K562 (cell line): Measurements from ENCODE around the gene LAMTOR4. TPM values are rescaled to one million over a fixed set of nuclear protein-coding genes. Genes with fewer than 3 reads are reported as not detected.
"Not testable (repeated sequence)": the region's sequence is repeated elsewhere in the genome, so short reads cannot be mapped to it uniquely, and the experiment has no call there.

ENCODE experiments used
- ATAC-seq: fragments of 200-7000 bp; cut with Tn5 transposase; 3 replicates; pipeline ENCODE4 v1.9.1; 2020; ENCODE audit warnings: moderate library complexity
- BruUV-seq: library from RNA; stranded (reverse); fragments of 400-500 nt; replicated peaks from 2 replicates; lab custom pipeline; 2021; lab: Mats Ljungman, UMichigan
- CTCF ChIA-PET: fragments of 300-600 bp; formaldehyde crosslinking; extraction: SDS; loops from one replicate; lab custom pipeline; 2021; ENCODE audit warnings: low intra/inter-chr PET ratio; lab: Yijun Ruan, JAX
- POLR2A ChIA-PET: fragments of 300-600, 350-650 bp; sonication (Branson Sonifier 250); formaldehyde crosslinking; extraction: SDS; loops from one replicate; lab custom pipeline; 2021; ENCODE audit warnings: antibody characterized with exemption, inconsistent platforms; lab: Yijun Ruan, JAX
- DNase-seq, 4 experiments: peaks; one replicate each; pipeline versions ENCODE4 v3.0.0 to v3.0.0-alpha.2; 2011 to 2018; ENCODE audit warnings: low spot score in 3 of 4, mixed read lengths in 3 of 4; ENCODE audit errors: extremely low read depth in 1 of 4
- FAIRE-seq: peaks from 2 replicates; lab custom pipeline; 2011; peaks lifted over from hg19 to GRCh38; lab: Jason Lieb, UNC
- H2AFZ ChIP-seq: 2 replicates; pipeline ENCODE4 v1.6.0; 2011; ENCODE audit warnings: low read depth, low read length, control low read depth, inconsistent platforms
- H3K27ac ChIP-seq: fragments of 200-600 bp; 3 replicates; pipeline ENCODE4 v1.8.0; 2011; ENCODE audit warnings: low read depth, mild to moderate bottlenecking, control low read depth, inconsistent platforms, low read length, moderate library complexity, mixed read lengths; ENCODE audit errors: extremely low read depth
- H3K27me3 ChIP-seq, 2 experiments: fragments of 300-600 bp in 1 of 2; 2 replicates in 1 of 2; 3 replicates in 1 of 2; pipeline versions ENCODE4 v1.6.0 to v1.8.0; 2011; ENCODE audit warnings: inconsistent platforms in 2 of 2, low read length in 2 of 2, mild to moderate bottlenecking in 1 of 2, mixed read lengths in 1 of 2, moderate library complexity in 1 of 2; ENCODE audit not compliant: control insufficient read depth in 2 of 2, insufficient read depth in 2 of 2
- H3K36me3 ChIP-seq: fragments of 300-600 bp; 3 replicates; pipeline ENCODE4 v1.8.0; 2011; ENCODE audit warnings: mild to moderate bottlenecking, low read length, inconsistent platforms; ENCODE audit not compliant: control insufficient read depth, insufficient read depth
- H3K4me1 ChIP-seq, 2 experiments: fragments of 200-600 bp in 1 of 2; replicated peaks in 1 of 2; 2 replicates in 1 of 2; 3 replicates in 1 of 2; pipeline versions ENCODE4 v1.5.1 to v1.8.0; 2011; ENCODE audit warnings: inconsistent platforms in 2 of 2, low read length in 2 of 2, mild to moderate bottlenecking in 1 of 2, mixed read lengths in 1 of 2, moderate library complexity in 1 of 2; ENCODE audit not compliant: control insufficient read depth in 2 of 2, insufficient read depth in 2 of 2
- H3K4me2 ChIP-seq: 2 replicates; pipeline ENCODE4 v1.6.1; 2011; ENCODE audit warnings: low read length, control low read depth, inconsistent platforms, mixed read lengths; ENCODE audit not compliant: insufficient read depth
- H3K4me3 ChIP-seq: fragments of 200-600 bp; sonication (generic), shearing (Covaris generic); 2 replicates; pipeline ENCODE4 v1.5.1; 2016; ENCODE audit warnings: control low read depth, inconsistent platforms
- H3K79me2 ChIP-seq: fragments of 200-600 bp; 3 replicates; pipeline ENCODE4 v1.8.0; 2011; ENCODE audit warnings: low read length, inconsistent platforms; ENCODE audit not compliant: control insufficient read depth, insufficient read depth
- H3K9ac ChIP-seq, 2 experiments: 2 replicates each; pipeline versions ENCODE4 v1.6.0 to v1.6.1; 2011; ENCODE audit warnings: low read depth in 2 of 2, low read length in 2 of 2, control low read depth in 1 of 2, inconsistent platforms in 1 of 2, mild to moderate bottlenecking in 1 of 2, mixed read lengths in 1 of 2; ENCODE audit not compliant: insufficient read depth in 1 of 2
- H3K9me1 ChIP-seq: one replicate; pipeline ENCODE4 v1.6.0; 2011; ENCODE audit warnings: inconsistent platforms, mild to moderate bottlenecking, low read length, moderate library complexity; ENCODE audit not compliant: control insufficient read depth, insufficient read depth
- H3K9me3 ChIP-seq: replicated peaks from 2 replicates; pipeline ENCODE4 v1.5.1; 2011; ENCODE audit warnings: low read depth, low read length, inconsistent platforms; ENCODE audit not compliant: control insufficient read depth, insufficient read depth
- H4K20me1 ChIP-seq: replicated peaks from 2 replicates; pipeline ENCODE4 v1.6.1; 2011; ENCODE audit warnings: low read length, inconsistent platforms, mixed read lengths; ENCODE audit not compliant: control insufficient read depth, insufficient read depth
- CREM ChIP-seq: IDR thresholded peaks from 2 replicates; pipeline ENCODE4 v1.6.1; 2014; ENCODE audit warnings: antibody characterized with exemption, low read depth
- EHMT2 ChIP-seq: fragments of 450-650 bp; IDR thresholded peaks from 2 replicates; pipeline ENCODE4 v1.6.1; 2018; ENCODE audit warnings: antibody characterized with exemption
- NFIX ChIP-seq: fragments of 250-450 bp; sonication (Bioruptor Pico); IDR thresholded peaks from 2 replicates; pipeline ENCODE4 v1.4.0; 2020; ENCODE audit warnings: low read depth, mild to moderate bottlenecking, moderate library complexity
- PRDM10 ChIP-seq: fragments of 450-650 bp; IDR thresholded peaks from 2 replicates; pipeline ENCODE4 v1.6.1; 2018; ENCODE audit not compliant: partially characterized antibody
- ZNF347 ChIP-seq: fragments of 450-650 bp; formaldehyde crosslinking; IDR thresholded peaks from 2 replicates; pipeline ENCODE4 v1.4.0; 2020; ENCODE audit warnings: low read depth, mild to moderate bottlenecking, moderate library complexity
- WGBS: fragments of 100-300 bp; shearing (Covaris generic); methylation state at CpG from one replicate; pipeline ENCODE4 v1.1.6; 2016; ENCODE audit warnings: low coverage, mixed read lengths; ENCODE audit not compliant: insufficient coverage; ENCODE audit errors: missing lambda C conversion rate; 5-methylcytosine and 5-hydroxymethylcytosine counted together
- in situ Hi-C: fragments of 300-500 bp; cut with MboI; formaldehyde crosslinking; loops from 4 replicates; pipeline ENCODE4 v1.15.0; 2018; ENCODE audit warnings: inconsistent platforms, mixed read lengths
- intact Hi-C: fragments of 100-400 bp; cut with micrococcal nuclease; formaldehyde crosslinking; loops from 2 replicates; pipeline ENCODE4 v1.14.2; 2022
- polyA plus RNA-seq, 8 experiments: library from polyadenylated mRNA; depleted of rRNA in 4 of 8; stranded (reverse) in 5 of 8; unstranded in 3 of 8; fragments of >200 nt; fragmentation: Nextera tagmentation in 2 of 8; fragmentation: Illumina TruSeq in 1 of 8; extraction: Ambion mirVana in 2 of 8; extraction: Trizol in 1 of 8; gene quantifications; 2 replicates each; pipeline versions ENCODE4 v1.2.1 to v1.2.3, GENCODE V29; 2011 to 2014; ENCODE audit warnings: inconsistent platforms in 1 of 8, missing spikeins in 1 of 8
- total RNA-seq, 7 experiments: library from RNA; depleted of rRNA in 6 of 7; stranded (reverse); fragments of >200 nt in 6 of 7; fragmentation: Illumina TruSeq in 2 of 7; extraction: Trizol in 2 of 7; gene quantifications; 2 replicates each; pipeline versions ENCODE4 v1.2.1 to v1.2.3, GENCODE V29; 2011 to 2021; ENCODE audit warnings: low replicate concordance in 1 of 7

Gene LAMTOR4
- total and polyA plus RNA-seq, 9 of the 15 experiments (the other 6 are each of a cell fraction or from before 2014, with no cell fraction given), result 79.6 to 314 (median 195) TPM

- FAIRE-seq, result no peak
- Histone ChIP-seq H3K9me1 (no peaks in the 10 kb centered on the region), H2AFZ (peak overlapping the region; percentile 37; the same call in 1 of the 2 replicates), H3K4me3 (no peak overlapping the region), H3K79me2 (no peaks in the 10 kb centered on the region), H3K27ac (no peak overlapping the region), H3K36me3 (no peaks in the 10 kb centered on the region), H3K27me3 (no peaks in the 10 kb centered on the region), H3K4me1 (peaks cover 10 to 13% of the 10 kb centered on the region in 2 experiments; a peak in 4 of 5 replicates), H4K20me1 (no peaks in the 10 kb centered on the region), H3K4me2 (no peak overlapping the region), H3K9ac (no peak overlapping the region)
- no peak for DNase-seq
- POLR2A ChIA-PET, result interaction anchor here (0.6 to 0.8 kb wide), 2 partner anchors 14 to 18 kb away, joined by 3 read pairs; no protein-coding TSS in a partner anchor
- 48% methylated on average over 2 of the region's 2 CpGs for WGBS
- CTCF ChIA-PET, result no interaction called here
- intact Hi-C loops, result no loop called here
- in situ Hi-C loops, result no loop called here
- no TSS peak for BruUV-seq
- no peak for ATAC-seq
- TF ChIP-seq EHMT2 (no peak), CREM (no peak), ZNF347 (CRISPR knock-in tag) (no peak), NFIX (CRISPR knock-in tag) (no peak), PRDM10 (peak; percentile 89)
- TF ChIP-seq, all 486 proteins: peak for 1
- no peaks in the 10 kb centered on the region for H3K9me3 ChIP-seq
Observed at GRCh38 chr7:100195222-100195621, 46.5 kb downstream of the LAMTOR4 start.

- H3K36me3 ChIP-seq, H3K79me2 ChIP-seq, BruUV-seq, H3K9me3 ChIP-seq, H4K20me1 ChIP-seq, H3K27me3 ChIP-seq, ATAC-seq, CTCF ChIA-PET, H2AFZ ChIP-seq, in situ Hi-C loops, H3K27ac ChIP-seq, H3K4me3 ChIP-seq, H3K4me2 ChIP-seq, DNase-seq, intact Hi-C loops, H3K9ac ChIP-seq, H3K9me1 ChIP-seq, FAIRE-seq: not testable (repeated sequence)
- 87% methylated on average over 6 of the region's 6 CpGs for WGBS
- POLR2A ChIA-PET, result interaction anchor here (0.6 kb wide), 1 partner anchor 10 kb away, joined by 3 read pairs; no protein-coding TSS in a partner anchor
- H3K4me1 ChIP-seq, result peaks cover 17 to 20% of the 10 kb centered on the region in 2 experiments; a peak in 4 of 5 replicates
Observed at GRCh38 chr7:100195901-100196322, 47.2 kb downstream of the LAMTOR4 start.
